ENCODE data around the gene PHACTR3.

Gene PHACTR3

DNA sequence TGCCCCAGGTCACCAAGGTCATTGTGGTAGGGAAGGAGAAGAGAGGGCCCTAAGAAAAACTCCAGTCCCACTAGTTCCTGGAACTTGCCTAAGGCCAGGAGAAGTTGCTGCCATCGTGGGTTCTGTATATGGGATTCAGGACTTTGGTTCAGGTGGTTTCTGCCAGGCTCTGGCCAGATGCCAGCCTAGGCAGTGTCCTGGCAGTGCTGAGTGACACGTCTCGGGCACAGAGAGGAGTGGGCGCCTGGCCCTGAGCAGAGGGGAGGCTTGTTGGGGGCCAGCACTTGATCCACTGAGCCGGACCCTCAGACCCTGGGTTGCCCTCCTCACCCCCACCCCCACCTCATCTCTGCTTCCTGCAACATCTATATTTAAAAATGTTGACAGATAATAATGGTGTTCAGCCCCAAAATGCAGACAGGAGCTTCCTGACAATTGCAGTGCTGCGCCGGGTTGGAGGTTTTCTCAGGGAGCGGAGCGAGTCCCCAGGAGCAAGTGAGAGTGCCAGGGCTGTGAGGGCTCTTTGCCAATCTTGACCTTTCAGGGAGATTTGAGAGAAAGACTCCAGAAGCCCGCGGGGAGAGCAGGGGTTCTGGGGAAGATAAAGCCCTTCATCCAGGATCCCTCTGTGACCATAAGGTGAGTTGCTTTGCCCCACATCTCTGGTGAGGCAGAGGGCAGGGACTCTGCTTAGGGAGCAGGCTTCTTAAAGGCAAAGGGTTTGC, 71.9 kb downstream of the PHACTR3 start:
- DNase-seq: no peak

DNA sequence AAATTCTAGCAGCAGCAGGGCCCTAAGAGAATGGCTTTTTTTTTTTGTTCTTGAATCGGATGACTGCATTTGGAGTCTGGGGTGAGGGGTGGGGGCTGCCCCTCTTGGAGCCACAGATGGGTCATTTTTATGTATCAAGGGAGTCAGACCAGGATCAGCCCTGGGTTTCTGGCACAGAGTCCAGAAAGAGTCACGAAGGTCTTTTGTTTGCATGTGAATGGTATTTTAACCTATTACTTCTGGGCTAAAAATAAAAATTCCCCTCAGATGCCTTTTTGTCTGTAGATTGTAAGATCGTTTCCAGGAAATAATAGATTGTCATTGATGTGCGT, 72.5 kb downstream of the PHACTR3 start:
- no peak for DNase-seq

DNA sequence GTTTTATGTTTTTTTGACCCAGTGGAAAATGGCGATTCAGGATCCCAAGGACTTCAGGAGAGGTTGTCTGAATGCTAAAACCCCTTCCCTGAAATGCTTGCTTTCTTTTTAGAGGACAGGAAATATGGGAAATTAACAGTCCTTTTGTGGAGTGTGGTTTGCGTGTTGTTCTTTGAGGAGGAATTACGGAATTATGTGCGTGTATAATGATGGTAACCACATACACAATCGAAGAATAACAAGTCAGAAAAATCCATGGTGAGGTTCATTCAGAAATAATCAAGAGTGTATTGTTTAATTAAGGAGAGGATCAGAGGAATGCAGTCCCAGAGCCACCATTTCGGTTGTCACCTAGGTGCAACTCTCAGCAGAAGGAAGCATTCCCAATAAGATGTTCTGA, 73.2 kb downstream of the PHACTR3 start:
- DNase-seq: no peak

DNA sequence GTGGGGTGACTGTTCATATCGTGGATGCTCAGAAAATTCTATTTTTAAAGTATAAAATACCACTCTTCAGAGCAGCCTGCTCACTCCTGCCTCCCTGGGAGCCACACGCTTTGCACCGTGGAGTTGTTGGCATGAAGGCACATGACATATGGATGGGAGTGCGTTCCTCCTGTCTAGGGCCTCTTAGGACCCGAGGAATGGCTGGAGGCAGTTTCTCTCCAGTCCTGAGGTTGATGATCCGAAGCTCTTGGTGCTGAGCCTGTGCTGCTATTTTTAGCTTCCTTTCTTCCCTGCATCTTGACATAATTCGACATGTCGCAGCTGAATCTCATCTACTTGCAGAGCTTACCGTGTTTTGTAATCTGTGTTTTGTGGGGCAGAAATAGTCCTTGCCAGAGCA, 73.9 kb downstream of the PHACTR3 start:
- DNase-seq: no peak

DNA sequence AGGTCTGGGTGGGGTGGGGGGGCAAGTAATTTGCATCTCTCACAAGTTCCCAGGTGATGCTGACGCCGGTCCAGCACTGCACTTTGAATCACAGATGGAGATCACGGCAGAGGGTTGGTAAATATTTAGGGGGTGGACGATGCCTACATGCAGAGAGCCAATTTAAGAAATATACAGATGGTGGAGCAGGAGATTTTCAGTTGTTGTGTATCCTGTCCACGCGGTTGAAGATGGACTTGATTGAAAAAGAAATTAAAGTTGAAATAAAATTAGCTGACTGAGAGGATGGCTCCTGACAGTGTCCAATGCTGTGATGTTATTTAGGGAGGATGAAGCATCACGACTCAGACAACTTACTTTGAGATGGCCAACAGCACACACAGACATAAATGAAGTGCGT, 74.6 kb downstream of the PHACTR3 start:
- no peak for DNase-seq

DNA sequence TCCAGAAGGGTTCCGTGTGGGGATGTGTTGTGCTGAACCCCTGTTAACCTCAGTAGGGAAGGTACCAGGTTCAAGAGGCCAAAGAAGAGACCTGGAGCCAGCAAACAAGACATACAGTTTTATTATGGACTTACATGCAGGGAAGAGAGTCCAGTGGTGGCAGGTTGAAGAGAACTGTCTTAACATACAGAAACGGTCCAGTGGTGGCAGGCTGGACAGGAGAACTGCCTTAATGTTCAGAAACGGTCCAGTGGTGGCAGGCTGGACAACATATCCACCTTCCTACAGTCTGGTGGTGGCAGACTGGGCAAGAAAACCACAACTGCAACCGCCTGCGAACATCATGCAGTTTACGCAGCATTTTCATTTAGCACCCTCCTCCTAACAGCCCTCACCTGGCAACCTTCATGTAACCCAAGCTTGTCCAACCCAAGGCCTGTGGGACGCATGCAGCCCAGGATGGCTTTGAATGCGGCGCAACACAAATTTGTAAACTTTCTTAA, 75.9 kb downstream of the PHACTR3 start:
- no peak for DNase-seq

DNA sequence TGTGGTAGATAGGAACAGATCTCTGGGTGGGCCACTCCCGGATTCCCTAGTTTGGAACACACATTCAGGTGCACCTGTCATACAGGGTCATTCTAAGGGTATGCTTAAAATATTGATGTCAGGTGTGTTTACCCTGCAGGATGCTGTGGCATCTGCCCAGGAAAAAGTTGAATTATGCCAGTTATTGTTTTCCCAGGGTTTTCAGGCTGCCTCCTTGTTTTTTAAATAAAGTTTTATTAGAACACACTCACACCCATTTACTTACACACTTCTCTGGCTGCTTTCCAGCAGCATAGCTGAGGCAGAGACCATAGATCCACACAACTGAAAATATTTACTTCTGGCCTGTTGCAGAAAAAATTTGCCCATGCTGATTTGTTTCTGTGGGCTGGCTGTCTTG, 76.5 kb downstream of the PHACTR3 start:
- no peak for DNase-seq

DNA sequence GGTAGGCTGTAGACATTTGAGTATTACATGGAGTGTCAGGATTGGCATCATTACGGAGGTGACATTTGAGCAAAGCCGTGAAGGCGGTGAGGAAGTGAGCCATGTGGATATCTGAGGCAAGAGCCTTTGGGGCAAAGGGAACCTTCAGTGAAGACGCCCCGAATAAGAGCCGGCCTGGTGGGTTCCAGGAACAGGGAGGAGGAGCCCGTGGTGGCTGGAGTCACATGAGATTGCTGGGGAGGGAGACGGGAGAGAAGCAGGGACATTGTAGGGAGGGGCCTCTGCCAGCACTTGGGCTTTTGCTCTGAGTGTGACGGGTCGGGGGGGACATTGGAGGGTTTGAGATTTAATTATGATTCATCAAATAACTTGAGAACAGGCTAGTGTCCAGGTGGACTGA, 78.3 kb downstream of the PHACTR3 start:
- DNase-seq: no peak

DNA sequence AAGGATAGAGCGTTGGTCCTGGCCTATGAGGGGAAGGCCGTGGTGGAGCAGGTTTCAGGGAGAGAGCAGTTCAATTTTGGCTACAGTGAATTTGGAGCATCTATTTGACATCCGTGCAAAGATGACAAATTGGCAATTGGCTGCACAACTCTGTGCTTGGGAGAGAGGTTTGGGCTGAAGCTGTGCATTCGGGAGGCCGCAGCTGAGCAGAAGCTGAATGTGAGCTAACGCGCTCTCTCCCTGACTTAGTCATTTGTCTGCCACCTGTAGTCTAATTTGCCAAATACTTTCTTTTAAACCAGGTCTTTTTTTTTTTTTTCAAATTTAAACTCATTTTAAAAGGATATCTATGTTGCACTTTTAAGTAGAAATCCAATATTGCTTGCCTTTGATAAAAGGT, 78.8 kb downstream of the PHACTR3 start:
- no peak for DNase-seq

DNA sequence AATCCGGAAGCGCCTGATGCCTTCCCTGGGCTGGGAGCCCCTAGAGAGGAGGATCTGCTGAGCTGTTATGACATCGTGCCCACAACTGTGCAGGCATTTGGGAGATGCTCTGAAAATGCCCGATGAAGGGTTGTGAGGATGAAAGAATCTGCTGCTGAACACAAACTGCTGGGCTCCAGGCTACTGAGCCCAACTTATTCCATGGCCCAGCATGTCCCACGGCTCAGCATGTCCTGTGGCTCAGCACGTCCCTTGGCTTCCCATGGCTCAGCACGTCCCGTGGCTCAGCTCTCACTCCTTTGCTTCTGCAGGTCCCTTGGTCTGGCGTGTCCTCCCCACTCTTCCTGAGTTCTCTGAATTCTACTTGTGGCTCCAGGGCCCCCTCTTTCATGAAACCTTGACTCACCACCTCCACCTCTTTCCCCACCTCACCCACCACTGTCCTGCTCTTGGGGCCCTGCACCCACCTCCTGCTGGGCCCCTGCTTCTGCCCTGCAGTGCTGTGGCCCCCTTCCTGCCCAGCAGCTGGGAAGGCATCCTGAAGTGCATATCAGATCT, 80.4 kb downstream of the PHACTR3 start:
- DNase-seq: no peak

DNA sequence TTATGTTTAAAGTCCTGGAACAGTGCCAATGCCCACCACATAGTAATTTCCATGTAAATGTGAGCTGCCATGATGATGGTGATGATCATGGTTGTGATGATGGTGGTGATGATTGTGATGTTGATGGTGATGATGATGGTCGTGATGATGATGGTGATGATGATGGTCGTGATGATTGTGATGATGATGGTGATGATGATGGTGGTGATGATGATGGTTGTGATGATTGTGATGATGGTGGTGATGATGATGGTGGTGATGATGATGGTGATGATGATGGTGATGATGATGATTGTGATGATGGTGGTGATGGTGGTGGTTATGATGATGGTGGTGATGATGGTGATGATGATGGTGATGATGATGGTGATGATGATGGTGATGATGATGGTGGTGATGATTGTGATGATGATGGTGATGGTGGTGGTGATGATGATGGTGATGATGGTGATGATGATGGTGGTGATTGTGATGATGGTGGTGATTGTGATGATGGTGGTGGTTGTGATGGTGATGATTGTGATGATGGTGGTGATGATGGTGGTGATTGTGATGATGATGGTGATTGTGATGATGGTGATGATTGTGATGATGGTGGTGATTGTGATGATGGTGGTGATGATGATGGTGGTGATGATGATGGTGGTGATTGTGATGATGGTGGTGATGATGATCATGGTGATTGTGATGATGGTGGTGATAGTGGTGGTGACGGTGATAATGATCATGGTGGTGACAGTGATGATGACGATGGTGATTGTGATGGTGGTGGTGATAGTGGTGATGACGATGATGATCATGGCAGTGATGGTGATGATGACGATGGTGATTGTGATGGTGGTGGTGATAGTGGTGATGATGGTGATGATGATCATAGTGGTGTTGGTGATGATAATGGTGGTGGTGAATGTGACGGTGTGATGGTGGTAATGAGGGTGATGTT, 82.3 kb downstream of the PHACTR3 start:
- no peak for DNase-seq

DNA sequence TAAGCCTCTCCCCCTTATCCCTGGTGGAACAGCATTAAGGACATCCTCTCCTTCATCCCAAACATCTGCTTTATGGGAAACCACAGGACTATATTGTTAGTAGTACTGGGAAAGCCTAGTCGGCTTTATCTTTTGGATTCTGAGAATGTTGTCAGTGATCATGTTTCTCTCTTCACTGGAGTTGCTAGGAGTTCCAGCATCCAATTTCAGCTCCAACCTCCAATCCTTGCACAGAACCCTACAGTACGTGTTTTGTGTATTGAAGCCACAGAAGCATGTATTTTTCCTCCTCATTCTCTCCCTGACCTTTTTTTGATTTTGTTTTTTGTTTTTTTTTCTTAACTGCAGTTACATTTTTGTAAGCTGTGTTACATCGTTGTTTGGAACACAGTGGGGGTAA, 84.0 kb downstream of the PHACTR3 start:
- no peak for DNase-seq

DNA sequence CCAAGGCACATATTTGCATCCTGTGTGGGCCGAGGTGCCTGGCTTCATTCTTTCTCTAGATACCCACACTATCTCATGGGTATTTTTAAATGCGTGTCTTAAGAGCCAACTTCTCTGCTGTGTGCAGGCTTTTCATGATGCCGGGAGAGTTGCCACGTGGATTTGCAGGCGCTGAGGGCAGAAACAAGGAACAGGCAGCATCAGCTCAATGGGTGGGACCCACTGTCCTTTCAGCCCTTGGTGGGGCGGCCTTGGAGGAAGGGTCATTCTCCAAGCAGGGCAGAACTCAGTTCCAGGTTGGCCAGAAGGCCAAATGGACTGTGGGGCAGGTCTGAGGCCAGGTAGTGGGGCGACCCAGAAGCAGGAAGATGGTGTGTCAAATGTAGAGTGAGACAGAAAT, 84.7 kb downstream of the PHACTR3 start:
- DNase-seq: no peak

DNA sequence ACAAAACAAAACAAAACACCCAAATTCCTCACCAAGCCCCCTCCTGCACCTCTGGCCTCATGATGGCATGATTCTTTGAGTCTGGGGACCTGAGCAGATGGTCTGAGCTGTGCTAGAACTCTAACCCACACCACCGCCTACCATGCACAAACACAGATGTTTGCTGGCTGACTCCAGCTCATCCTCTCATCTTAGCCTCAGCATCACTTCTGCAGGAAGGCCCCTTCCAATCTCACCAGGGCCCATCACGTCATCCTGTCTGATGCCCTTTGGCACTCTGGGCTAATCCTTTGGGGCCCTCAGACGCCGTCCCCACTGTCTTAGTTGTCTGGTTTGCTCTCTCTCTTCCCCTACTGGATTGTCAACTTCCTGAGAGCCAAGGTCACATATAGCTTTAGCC, 85.8 kb downstream of the PHACTR3 start:
- no peak for DNase-seq

DNA sequence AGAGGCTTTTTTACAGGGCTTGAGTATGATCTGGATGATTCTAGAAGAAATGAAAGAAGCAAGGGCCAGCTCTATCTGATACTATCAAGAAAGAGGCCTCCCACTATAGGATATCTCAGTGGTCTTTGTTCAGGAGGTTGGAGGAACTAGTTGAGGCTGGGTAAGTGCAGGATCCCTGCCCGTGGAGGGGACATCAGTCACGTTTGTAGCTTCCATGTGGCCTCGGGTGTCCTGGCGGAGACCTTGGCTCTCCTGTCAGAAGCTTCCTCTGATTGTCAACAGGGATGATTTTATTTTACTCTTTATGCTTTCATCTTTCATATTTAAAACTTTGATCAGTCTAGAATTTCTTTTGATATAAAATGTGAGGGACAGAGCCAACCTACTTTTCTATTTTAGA, 86.6 kb downstream of the PHACTR3 start:
- DNase-seq: no peak

DNA sequence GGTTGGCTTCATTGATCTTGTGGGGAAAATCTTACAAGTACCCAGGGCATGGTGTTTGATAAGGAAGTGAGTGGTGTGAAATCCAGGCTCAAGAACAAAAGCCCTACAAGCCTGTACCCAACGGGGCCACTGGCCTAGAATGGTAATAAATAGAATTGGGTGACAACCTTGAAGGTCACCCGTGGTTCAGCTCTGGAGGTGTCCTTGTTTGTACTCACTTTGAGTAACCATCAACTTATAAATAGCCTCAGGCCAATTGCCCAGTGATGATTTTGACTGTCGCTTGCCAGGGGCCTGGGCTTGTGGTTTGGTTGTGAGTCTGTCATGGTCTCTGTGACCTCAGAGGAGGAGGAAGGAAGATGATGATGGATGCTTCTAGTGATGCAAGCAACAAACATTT, 87.8 kb downstream of the PHACTR3 start:
- DNase-seq: no peak

DNA sequence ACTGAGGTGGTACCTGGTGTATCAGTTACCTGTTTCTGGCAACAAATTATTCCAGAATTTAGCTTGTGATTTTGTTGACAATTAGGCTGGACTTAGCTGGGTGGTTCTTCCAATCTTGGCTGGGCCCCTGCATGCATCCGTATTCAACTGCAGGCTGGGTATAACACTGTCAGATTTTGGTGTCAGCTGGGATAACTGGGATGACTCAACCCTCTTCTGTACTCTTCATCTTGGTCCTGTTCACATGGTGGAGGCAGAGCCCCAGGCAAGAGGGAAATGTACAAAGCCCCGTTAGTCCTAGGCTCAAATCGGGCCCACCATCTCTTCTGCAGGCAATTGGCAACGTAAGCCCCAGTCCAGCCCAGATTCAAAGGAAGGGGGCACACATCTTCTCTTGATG, 89.2 kb downstream of the PHACTR3 start:
- DNase-seq: no peak

DNA sequence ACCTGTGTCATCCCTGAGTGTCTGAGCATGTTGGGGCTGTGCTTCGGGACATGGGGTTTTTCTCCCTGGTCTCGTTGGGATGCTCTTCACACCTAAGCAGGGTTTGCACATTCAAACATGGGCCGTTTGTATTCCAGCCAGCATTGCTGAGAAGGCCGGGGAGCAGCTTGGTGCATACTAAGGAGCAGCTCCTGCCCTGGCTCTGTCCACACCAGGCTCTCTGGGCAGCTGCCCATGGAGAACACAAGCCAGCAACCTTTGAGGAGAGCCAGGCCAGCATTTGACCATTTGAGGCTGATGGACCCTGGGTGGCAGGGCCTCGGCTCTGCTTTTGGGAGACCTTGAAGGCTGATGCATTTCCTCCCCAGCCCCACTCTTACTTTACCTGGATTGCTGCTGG, 92.1 kb downstream of the PHACTR3 start:
- DNase-seq: no peak

DNA sequence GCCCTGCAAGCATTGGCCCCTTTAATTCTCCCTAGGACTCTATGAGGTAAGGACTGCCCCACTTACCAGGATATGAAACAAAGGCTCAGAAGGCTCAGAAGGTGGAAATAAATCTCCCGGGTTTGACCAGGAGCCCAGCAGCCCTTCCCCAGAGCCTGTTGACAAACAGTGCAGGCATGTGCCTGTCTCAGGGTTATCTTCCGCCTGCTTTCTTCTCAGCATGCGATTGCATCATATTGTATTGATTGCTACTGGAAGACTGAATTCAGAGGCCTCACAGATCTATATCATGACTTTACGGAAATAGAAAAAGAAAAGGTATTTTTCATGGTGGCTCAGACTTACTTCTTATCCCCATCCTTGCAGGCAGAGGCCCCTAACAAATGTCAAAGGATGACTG, 92.7 kb downstream of the PHACTR3 start:
- DNase-seq: no peak

DNA sequence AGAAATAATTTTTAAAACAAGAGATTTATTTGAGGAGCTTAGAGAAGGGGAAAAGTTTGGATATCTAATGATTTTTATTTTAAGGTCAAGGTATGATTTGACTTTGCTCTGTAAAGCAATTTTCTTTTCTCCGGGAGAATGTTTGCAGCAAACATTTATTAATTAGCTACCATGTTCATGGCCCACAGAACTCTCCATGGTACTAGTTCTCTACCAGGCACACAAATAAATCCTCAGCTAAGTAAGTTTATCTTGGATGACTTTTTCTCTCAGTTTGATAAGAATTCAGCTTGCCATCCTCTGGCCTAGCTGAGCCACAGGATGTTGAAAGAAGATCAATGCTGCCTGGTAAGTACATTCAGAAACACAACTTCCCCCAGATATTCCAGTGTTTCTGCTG, 94.3 kb downstream of the PHACTR3 start:
- no peak for DNase-seq

DNA sequence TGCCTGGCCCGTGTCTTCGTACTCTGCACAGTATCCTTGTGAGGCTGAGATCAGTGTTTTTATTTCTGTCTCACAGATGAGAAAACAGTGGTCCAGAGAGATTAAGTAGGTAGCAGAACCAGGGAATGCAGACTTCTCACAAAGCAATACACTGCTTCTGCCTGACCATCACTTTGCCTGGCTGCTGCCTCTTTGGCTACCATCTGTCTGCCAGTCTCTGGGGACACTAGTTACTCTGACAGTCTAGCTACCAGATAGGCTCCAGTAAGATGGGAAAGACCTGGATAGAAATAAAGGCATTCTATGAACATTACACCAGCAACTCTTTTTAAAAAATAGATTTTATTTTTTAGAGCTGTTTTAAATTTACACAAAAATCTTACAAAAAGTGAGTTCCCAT, 96.9 kb downstream of the PHACTR3 start:
- no peak for DNase-seq

DNA sequence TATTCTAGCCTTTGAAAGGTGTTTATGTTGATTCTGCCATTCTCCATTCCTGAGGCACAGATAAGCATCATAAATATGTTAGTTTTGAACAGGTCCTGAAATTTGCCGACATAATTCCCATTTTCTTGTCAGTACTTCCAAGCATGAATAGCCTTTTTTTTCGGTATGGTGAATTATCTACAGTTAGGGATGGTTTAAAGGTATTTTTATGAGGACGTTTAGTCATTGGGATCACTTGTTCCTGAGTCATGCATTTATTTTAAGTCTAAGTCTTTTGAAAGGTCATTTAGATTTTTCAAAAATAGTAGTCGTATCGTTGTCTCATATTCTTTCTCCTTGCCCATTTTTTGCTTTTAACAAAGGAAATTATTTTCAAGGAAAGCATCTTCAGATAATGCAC, 98.7 kb downstream of the PHACTR3 start:
- DNase-seq: no peak

DNA sequence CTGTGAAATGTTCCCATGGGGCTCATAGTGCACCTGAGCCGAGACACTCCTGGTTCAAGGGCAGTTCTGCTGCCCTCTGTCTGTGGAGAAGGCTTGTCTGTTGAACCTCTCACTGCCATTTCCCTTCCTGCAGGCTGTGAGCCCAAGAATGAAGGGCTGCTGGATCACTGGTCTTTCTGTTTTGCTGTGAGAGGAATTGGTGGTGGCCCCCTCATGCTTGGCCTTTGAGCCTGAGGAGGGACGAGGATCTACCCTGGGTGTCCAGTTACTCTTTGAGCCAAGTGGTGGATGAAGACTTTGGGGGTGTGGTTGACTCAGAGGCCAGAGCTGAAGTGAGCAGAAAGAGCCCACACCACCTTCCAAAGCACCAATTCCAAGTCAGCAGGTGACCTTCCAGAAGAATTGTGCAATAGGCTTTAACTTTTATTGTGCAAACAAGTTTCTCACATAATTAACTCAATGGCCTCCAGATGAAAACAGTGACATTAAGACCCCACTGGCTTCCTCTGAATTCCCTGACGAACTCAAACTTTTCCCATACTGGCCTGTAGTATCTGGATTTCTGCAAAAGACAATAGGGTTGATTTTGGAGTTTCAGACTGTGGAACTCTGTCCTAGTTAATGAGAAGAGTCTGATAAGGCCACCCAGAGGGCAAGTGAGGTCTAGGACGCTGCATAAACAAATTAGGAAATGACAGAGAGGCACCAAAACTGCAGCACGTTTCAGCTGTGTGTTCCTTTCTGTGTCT, 101.5 kb downstream of the PHACTR3 start:
- no peak for DNase-seq

DNA sequence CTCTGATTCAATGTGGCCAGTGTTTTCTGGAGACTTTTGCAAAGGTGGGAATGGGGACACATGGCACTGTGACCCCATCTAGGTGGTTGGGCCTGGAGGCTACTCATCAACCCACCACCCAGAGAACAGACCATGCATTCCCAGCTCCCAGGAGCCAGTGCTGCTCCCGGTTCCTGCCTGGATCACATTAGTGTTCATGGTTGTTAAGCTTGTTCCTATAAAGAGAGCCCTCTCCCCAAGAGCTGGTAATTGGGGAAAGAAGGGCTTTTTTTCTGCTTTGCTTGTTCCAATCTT, 102.0 kb downstream of the PHACTR3 start:
- no peak for DNase-seq
